ENCODE measurements around the gene DNASE2. TPM values are rescaled to one million over a fixed set of nuclear protein-coding genes. Genes with fewer than 3 reads are reported as not detected.
A peak's percentile ranks its signal among the peaks of the same experiment; 100 is the strongest.

Gene DNASE2
- total and polyA plus RNA-seq, 2 of the 8 experiments (the other 6 are each of a cell fraction or from before 2014, with no cell fraction given), result 33.2 to 48.2 TPM

- Histone ChIP-seq H4K8ac (ENCODE audit: extremely low read depth, insufficient read depth, low read length) (no peak overlapping the region), H3K36me3 (ENCODE audit: control insufficient read depth in 2 of 4, insufficient read depth in 4 of 4, low read length in 3 of 4) (peaks cover 0 to 4% (median 0%) of the 10 kb centered on the region in 4 experiments; a peak in 1 of 8 replicates), H2AFZ (ENCODE audit: low read length) (no peak overlapping the region), H3K79me1 (ENCODE audit: low read depth, low read length) (no peaks in the 10 kb centered on the region), H3K18ac (ENCODE audit: extremely low read depth, low read length) (no peak overlapping the region), H2AK5ac (ENCODE audit: low read depth, low read length) (no peak overlapping the region; the same call in 1 of the 2 replicates), H2BK12ac (ENCODE audit: low read depth, low read length) (no peak overlapping the region), H2BK20ac (ENCODE audit: low read length) (0 out of 2 replicates have a peak overlapping the region, but pooled peaks have one; percentile 27), H4K5ac (ENCODE audit: insufficient read length, low read depth, low read length) (no peak overlapping the region), H3K4me1 (replicated peaks in 1 of 4; ENCODE audit: control insufficient read depth in 3 of 4, insufficient read depth in 4 of 4, low read length in 3 of 4) (peaks cover 3 to 17% (median 14%) of the 10 kb centered on the region in 4 experiments), H3K9ac (replicated peaks in 1 of 4; ENCODE audit: extremely low read depth in 1 of 4, low read depth in 3 of 4, low read length in 3 of 4) (no peak overlapping the region), H4K20me1 (replicated peaks in 1 of 2; ENCODE audit: control insufficient read depth in 1 of 2, insufficient read depth in 2 of 2, low read length in 2 of 2) (no peaks in the 10 kb centered on the region), H4K91ac (replicated peaks; ENCODE audit: insufficient read length, low read length) (no peak overlapping the region), H3K14ac (ENCODE audit: insufficient read length) (no peak overlapping the region), H3K79me2 (ENCODE audit: control insufficient read depth in 1 of 2, insufficient read depth in 2 of 2, low read length in 2 of 2) (no peaks in the 10 kb centered on the region), H2BK5ac (ENCODE audit: low read depth, low read length) (no peak overlapping the region), H2BK120ac (replicated peaks; ENCODE audit: low read depth, low read length) (no peak overlapping the region), H3K23ac (ENCODE audit: insufficient read length) (no peak overlapping the region), H3K27me3 (replicated peaks in 1 of 4; ENCODE audit: control insufficient read depth in 3 of 4, extremely low read depth in 1 of 4, insufficient read depth in 3 of 4, low read length in 3 of 4) (no peaks in the 10 kb centered on the region), H3K4me3 (ENCODE audit: extremely low read depth in 1 of 4, insufficient read depth in 2 of 4, low read depth in 3 of 4, low read length in 4 of 4) (no peak overlapping the region), H3K9me3 (ENCODE audit: insufficient read depth in 2 of 2, low read depth in 1 of 2, low read length in 1 of 2) (no peaks in the 10 kb centered on the region), H3K27ac (ENCODE audit: low read depth, low read length) (no peak overlapping the region), H3K4me2 (ENCODE audit: insufficient read depth in 1 of 2, low read depth in 2 of 2, low read length in 2 of 2) (peak overlapping the region in 1 of 2 experiments; percentile 65; a peak in 1 of 4 replicates), H2BK15ac (ENCODE audit: low read length) (no peak overlapping the region), H3K23me2 (ENCODE audit: low read depth, low read length) (peaks cover 8% of the 10 kb centered on the region; the same call in 1 of the 2 replicates), H3K56ac (replicated peaks; ENCODE audit: insufficient read length, low read depth, low read length) (no peak overlapping the region), H3K4ac (replicated peaks; ENCODE audit: insufficient read length, low read depth, low read length) (no peak overlapping the region)
- FAIRE-seq, result no peak
- ChIA-PET CTCF (ENCODE audit: partially characterized antibody) (interaction anchor here (0.6 to 7.9 kb wide), 9 partner anchors 8 to 1135 kb away, joined by 3 to 48 read pairs (median 5); no protein-coding TSS in a partner anchor), POLR2A (ENCODE audit: partially characterized antibody) (interaction anchor here (0.6 to 4.5 kb wide), 10 partner anchors 10 to 298 kb away, joined by 3 to 34 read pairs (median 6); partner anchors contain the start of genes DNASE2 and GCDH)
- no peak for DNase-seq (ENCODE audit: low read depth in 1 of 2, low spot score in 2 of 2)
- WGBS, 2 experiments (ENCODE audit: extremely low coverage in 1 of 2, insufficient coverage in 1 of 2, insufficient read length in 1 of 2, insufficient replicate concordance in 2 of 2, low coverage in 1 of 2, low lambda C conversion rate in 2 of 2, missing lambda C conversion rate in 1 of 2), result 94% methylated on average over 34 of the region's 34 CpGs; no CpG with 5 or more reads in 1 of the 2 experiments
- TF ChIP-seq TAF7 (optimal IDR thresholded peaks at IDR 0.05; ENCODE audit: borderline replicate concordance, low read depth, low read length), result no peak
- no peak for TF ChIP-seq RFX5 (IDR thresholded peaks at IDR 0.05; ENCODE audit: borderline replicate concordance, low read depth, low read length)
- no peak for TF ChIP-seq CBX8 (IDR thresholded peaks at IDR 0.05; ENCODE audit: borderline replicate concordance, low read depth, low read length)
- no peak for TF ChIP-seq RBBP5 (IDR thresholded peaks at IDR 0.05; ENCODE audit: borderline replicate concordance, low read depth, low read length)
- TF ChIP-seq POLR2A (IDR thresholded peaks at IDR 0.05; ENCODE audit: control extremely low read depth in 1 of 2, low read depth in 2 of 2, low read length in 2 of 2), result no peak
- TF ChIP-seq TEAD4 (IDR thresholded peaks at IDR 0.05; ENCODE audit: low read depth, low read length), result no peak
- no peak for TF ChIP-seq RNF2 (IDR thresholded peaks at IDR 0.05; ENCODE audit: borderline replicate concordance, low read depth, low read length, missing control alignments, poor library complexity, severe bottlenecking)
- no peak for TF ChIP-seq SP4 (IDR thresholded peaks at IDR 0.05; ENCODE audit: low read length)
- no peak for TF ChIP-seq HDAC6 (IDR thresholded peaks at IDR 0.05; ENCODE audit: low read depth, low read length)
- no peak for TF ChIP-seq CHD2 (IDR thresholded peaks at IDR 0.05; ENCODE audit: low read length)
- no peak for TF ChIP-seq MAFK (IDR thresholded peaks at IDR 0.05; ENCODE audit: low read depth, low read length)
Measured at GRCh38 chr19:12864721-12865715, 16.2 kb downstream of the DNASE2 start.

Data from H1 (cell line).